Measurements from ENCODE around the gene FAAH2.

GRCh38 chrX:57368158-57368557, 81.7 kb downstream of the FAAH2 start:
- TF ChIP-seq CTCF (IDR thresholded peaks at IDR 0.05; ENCODE audit: poor library complexity, severe bottlenecking) (no peak), EP300 (conservative IDR thresholded peaks at IDR 0.05; ENCODE audit: poor library complexity, severe bottlenecking) (no peak)
